ENCODE measurements around the gene ARHGAP24.
"Not testable (repeated sequence)": the region's sequence is repeated elsewhere in the genome, so short reads cannot be mapped to it uniquely, and the experiment has no call there.

Gene ARHGAP24

GRCh38 chr4:85860066-85860740 lies 385.3 kb downstream of the ARHGAP24 start:
- no peak for DNase-seq (ENCODE audit: low read depth in 2 of 2)

DNA sequence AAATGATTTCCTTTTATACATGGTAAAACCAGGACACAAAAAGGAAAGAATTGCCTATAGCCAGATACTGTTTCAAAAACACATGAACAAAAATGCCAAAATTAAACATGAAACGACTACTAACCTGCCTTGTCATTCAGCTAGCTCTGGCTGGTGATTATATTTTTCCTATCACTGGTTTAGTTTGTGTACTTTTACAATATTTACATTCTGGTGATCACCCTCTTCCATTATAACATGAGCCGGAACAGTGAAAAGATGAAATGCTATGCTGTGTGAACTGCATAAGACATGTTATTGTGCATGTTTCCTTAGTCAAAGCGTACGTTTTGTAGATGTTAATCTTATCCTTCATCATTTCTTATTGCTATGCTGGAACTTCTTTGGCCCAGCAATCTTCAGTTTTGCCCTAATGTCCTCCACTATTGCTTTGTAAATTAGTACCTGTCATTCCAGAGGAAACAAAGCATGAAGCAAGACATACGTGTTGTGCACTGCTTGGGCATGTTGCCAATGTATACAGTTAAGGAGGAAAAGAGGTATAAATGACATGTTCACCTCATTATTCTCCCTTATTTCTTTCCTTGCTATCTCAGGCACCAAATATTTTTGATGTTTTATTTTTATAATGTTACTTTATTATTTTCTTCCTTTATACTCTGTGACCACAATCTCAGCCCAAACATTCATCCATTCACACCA lies 386.3 kb downstream of the ARHGAP24 start:
- DNase-seq (ENCODE audit: low read depth in 2 of 2), result no peak

DNA sequence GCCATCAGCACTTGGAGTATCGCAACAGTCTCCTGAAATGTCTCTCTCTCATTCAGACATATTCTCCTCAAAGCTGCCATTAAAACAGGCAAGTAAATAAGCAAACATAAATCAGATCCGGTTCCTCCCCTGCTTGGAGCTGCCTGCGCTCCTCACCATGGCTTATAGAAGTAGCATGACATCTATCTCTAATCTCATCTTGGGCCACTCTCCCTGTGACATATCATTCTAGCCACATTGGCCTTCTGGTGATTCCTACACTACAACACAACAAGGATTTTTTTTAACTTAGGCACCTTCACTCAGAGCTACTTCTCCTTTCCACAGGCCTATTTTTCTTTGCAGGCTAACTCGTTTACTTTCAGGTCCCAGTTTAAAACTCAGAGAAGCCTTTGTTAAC lies 387.9 kb downstream of the ARHGAP24 start:
- DNase-seq (ENCODE audit: low read depth in 2 of 2), result no peak

DNA sequence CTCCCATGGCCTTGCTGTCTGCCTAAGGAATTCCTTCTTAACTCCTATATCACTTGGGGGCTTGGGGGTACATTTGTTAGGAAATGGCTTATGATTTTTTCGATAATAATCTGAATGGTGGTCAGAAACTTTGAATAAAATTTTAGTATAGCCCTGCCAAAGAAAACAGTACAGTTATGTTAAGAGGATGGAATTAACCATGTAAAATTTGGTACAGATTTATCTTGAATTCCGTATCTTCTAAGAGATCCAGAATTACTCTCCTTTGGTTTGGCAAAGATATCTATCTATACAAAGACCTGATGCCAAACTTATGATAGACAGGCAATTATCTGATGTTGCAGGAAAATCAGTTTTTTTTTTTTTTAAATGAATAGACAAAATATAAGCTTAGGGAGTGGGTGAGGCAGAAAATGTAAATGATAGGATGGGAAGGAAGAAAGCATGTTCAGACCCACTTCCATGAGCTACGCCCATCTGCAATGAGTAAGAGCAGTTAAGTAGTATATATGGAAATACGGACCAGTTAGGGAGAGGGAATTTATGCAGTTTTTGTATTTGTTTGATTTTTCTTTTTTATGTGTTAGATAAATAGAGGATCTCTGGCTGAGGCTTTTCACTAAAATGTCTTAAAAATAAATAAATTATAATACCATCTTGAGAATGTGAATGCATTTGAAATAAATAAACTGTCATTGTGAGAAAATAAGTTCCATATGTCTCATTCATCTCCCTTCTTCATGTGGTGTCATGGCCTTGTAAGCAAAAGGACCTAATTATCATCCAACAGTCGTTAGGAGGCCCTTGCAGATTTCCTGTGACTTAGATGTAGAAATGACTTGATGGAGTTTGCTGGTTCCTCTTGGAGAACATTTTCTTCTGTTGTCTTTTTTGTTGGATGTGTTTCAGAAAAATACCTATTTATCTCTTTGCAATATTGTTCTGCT lies 389.6 kb downstream of the ARHGAP24 start:
- DNase-seq (ENCODE audit: low read depth in 2 of 2), result no peak

DNA sequence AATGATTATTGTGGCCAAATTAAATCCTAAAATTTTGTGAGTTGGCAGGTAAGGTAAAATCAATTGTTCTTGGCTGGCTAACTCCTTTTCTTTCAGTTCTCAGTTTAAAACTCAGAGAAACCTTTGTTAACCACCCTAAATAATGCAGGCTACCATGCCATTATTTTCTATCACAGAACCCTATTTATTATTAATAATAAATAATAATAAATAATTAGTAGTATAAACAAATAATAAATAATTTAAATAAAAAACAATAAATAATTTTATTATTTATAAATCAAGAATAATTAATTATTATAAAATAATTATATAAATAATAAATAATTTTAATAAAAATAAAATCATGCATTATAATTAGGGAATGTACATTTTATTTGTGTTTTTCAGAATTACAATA lies 390.3 kb downstream of the ARHGAP24 start:
- no peak for DNase-seq (ENCODE audit: low read depth in 2 of 2)

- DNase-seq (ENCODE audit: low read depth in 2 of 2), result no peak
Measured at GRCh38 chr4:85866508-85866907, 391.6 kb downstream of the ARHGAP24 start.

- DNase-seq (ENCODE audit: low read depth in 2 of 2), result no peak
Measured at GRCh38 chr4:85867271-85867670, 392.3 kb downstream of the ARHGAP24 start.

DNA sequence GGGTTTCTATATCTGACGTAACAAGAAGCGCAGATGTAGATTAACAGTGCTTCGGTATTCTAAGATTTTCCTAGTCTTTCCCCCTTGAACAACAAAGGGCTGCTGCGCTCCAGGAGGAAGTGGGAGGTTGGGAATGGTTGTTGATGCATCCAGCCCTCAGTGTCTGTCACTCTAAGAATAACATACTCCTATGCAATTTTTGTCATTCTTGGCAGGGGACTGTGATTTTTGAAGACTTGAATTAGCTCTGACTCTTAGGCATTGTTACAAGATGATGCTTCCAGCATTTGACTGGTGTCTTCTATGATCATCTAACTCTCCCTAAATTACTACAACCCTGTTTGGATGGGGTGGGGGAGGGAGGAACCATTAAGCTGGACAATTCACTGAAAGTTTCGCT lies 394.2 kb downstream of the ARHGAP24 start:
- DNase-seq (ENCODE audit: low read depth in 2 of 2), result no peak

GRCh38 chr4:85870298-85871083 lies 395.5 kb downstream of the ARHGAP24 start:
- no peak for DNase-seq (ENCODE audit: low read depth in 2 of 2)

DNA sequence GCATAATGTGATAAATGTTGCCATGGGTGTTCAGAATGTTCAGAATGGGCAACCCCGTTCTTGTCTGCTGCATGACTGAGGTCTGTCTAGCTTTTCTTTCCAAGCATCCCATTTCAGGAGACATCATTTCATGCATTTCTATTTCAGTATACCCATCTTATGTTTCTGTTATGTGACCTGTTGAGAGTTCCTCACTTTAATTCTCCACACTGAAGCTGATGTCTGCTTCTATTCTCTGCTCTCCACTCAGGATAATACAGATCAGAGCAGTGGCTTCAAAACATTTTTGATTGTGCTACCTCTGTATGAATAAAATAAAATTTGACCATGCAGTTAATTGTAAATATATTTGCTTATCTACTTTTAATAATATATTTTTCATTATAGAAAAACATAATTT lies 398.6 kb downstream of the ARHGAP24 start:
- DNase-seq (ENCODE audit: low read depth in 2 of 2), result no peak

GRCh38 chr4:85879518-85879917 lies 404.6 kb downstream of the ARHGAP24 start:
- DNase-seq (ENCODE audit: low read depth in 2 of 2), result no peak

DNA sequence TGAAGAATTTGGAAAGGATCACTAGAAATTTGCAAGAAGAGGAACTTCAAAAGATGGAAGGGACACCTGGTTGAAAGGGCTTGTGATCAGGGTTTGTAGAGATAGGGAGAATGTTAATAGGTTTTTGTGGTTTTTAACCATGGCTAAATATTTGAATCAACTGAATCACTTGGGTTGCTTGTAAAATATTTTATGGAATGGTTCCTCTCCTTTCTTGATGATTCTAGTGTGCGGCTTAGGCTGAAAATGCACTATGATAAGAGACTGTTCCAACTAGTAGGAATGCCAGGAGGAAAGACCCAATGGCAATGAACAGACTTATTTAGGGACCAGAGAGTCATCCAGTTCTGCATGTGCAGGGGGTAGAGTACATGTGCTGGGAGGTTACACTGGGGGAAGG lies 408.2 kb downstream of the ARHGAP24 start:
- no peak for DNase-seq (ENCODE audit: low read depth in 2 of 2)

DNA sequence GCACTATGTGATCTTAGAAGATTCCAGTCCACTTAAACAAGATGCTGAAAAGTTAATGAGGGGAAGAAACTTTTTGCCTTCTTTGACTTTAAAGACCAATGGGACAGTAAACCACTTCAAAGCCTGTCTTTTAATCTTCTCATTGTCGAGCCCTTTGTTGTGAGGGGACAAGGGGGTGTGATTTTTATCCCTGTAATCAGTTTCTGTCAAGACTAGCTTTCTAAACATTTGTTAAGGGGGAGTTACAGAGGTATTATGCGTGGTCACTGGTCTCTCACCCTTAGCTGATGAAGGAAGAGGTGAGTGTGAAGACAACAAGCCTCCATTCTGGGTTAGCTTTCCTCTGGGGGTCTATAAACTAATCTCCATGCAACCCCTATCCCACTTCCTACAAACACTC lies 409.3 kb downstream of the ARHGAP24 start:
- no peak for DNase-seq (ENCODE audit: low read depth in 2 of 2)

GRCh38 chr4:85886665-85887064 lies 411.7 kb downstream of the ARHGAP24 start:
- no peak for DNase-seq (ENCODE audit: low read depth in 2 of 2)

DNA sequence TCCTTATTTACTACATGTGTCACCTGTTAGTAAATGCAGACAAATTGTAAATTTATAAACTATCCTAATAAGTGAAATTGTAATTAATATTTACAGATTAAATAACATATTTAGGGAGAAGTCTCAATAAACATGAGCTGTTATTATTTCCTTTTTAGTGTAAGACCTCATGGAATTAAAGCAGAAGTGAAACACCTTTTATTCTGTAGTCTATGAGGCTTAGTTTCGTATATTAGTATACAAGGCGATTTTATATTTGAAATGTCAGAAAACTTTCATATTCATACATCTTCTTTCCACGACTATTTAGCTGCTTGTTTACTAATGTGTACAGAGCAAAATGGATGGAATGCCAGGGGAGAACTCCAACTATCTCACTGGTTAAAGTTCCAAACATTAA lies 414.4 kb downstream of the ARHGAP24 start:
- DNase-seq (ENCODE audit: low read depth in 2 of 2), result no peak

- no peak for DNase-seq (ENCODE audit: low read depth in 2 of 2)
Measured at GRCh38 chr4:85895755-85896154, 420.8 kb downstream of the ARHGAP24 start.

DNA sequence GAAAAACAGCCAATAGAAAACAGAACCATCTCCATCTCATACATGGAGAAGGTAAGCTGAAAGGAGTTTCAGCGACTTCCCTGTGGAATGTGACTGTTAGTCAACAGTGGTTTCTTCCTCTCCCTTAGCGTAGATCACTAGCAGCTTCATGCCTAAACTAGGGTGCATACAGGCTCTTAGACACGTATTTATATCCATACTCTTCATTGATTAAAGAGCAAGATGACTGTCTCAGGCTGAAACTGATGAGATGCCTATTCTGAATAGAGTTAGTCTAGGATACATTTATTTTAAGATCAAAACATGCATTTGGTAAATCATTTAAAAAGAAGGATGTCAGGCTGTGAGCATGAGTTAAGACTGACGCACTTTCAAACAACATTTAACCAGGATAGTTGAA lies 423.3 kb downstream of the ARHGAP24 start:
- DNase-seq (ENCODE audit: low read depth in 2 of 2), result no peak

DNA sequence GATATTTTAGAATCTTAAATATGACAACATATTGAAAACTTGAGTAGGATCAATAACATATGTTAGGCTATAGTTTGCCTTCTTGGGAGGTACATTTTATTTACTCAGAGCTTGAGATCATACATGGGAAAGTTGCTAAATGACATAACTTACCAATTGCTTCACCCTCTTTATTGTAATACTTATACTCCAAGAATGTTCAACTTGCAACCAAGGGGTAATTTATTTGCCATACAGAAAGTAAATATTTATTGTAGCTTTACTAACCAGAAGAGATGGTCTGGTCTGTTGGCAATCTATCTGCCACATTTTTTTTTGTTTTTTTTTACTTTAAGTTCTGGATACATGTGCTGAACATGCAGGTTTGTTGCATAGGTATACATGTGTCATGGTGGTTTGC lies 426.6 kb downstream of the ARHGAP24 start:
- no peak for DNase-seq (ENCODE audit: low read depth in 2 of 2)

DNA sequence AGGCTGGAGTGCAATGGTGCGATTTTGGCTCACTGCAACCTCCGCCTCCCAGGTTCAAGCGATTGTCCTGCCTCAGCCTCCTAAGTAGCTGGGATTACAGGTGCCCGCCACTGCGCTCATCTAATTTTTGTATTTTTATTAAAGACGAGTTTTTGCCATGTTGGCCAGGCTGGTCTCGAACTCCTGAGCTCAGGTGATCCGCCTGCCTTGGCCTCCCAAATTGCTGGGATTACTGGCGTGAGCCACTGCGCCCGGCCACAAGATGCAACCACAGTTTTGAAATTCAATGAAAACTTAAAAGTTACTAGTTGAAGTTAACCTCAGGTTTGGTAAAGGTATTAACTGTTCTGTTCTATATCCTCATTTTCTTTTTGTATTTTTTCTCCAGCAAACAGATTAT lies 427.7 kb downstream of the ARHGAP24 start:
- DNase-seq (ENCODE audit: low read depth in 2 of 2), result not testable (repeated sequence)

DNA sequence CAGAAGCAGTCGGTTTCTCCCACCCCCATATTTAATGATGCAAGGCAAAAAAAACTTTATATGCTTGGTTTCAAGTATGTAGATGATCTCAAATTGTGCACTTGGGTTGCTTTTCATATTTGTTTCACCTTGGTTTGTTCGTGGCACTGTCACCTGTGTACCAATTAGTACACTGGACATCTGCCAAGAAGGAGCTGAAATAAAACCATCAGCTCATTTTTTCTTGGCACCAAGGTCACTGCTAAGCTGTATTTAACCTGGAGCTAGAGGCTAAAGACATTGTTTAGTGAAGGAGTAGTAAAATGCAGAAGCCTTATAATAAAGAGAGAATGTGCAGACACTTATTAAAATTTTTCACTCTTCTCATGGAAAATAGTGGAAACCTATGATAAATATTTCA lies 430.8 kb downstream of the ARHGAP24 start:
- no peak for DNase-seq (ENCODE audit: low read depth in 2 of 2)

DNA sequence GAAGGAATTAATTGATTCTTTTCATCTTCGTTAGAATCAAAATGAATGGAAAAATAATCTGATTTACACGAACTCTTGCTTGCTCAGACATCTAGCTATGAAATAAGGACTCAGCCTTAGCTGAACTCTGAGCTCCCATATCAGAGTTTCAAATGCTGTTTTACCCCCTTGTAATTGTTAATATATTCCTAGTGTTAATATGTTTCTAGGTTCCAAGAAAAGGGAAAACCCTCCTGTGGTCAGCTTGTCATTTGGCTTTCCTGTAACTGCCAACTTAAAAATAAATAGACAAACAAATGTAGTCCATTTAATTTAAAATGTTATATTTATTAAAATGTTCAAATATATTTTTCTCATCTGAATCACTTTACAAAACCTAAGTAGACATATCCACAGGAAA lies 432.1 kb downstream of the ARHGAP24 start:
- no peak for DNase-seq (ENCODE audit: low read depth in 2 of 2)

DNA sequence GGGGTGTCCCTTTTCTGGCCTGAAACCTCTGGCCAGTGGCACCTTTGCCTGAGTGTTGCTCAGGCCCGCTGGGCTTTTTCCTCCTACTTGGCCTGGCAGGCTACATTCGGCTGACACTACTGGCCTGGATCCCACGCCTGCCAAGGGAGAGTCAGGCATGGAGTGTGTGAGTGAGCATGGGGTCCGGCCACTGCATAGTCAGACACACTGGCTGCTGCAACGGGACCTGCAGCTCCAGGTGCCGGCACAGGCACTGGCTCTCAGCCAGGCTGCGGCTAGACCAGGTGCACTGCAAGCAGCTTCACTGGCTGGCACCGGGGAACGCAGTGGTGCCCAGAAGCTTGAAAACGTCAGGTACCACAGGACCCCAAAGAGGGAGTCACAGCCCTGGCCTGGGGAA lies 434.9 kb downstream of the ARHGAP24 start:
- DNase-seq (ENCODE audit: low read depth in 2 of 2), result no peak
